Measurements from ENCODE around the gene DGAT2.

Gene DGAT2

GRCh38 chr11:75822541-75822940 lies 54.0 kb downstream of the DGAT2 start:
- TF ChIP-seq, protein P1, sequence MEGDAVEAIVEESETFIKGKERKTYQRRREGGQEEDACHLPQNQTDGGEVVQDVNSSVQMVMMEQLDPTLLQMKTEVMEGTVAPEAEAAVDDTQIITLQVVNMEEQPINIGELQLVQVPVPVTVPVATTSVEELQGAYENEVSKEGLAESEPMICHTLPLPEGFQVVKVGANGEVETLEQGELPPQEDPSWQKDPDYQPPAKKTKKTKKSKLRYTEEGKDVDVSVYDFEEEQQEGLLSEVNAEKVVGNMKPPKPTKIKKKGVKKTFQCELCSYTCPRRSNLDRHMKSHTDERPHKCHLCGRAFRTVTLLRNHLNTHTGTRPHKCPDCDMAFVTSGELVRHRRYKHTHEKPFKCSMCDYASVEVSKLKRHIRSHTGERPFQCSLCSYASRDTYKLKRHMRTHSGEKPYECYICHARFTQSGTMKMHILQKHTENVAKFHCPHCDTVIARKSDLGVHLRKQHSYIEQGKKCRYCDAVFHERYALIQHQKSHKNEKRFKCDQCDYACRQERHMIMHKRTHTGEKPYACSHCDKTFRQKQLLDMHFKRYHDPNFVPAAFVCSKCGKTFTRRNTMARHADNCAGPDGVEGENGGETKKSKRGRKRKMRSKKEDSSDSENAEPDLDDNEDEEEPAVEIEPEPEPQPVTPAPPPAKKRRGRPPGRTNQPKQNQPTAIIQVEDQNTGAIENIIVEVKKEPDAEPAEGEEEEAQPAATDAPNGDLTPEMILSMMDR (IDR thresholded peaks at IDR 0.05; ENCODE audit: poor library complexity, severe bottlenecking), result no peak
- no peak for DNase-seq (ENCODE audit: low spot score)
- Histone ChIP-seq H3K9me3 (ENCODE audit: severe bottlenecking) (no peaks in the 10 kb centered on the region), H3K27ac (ENCODE audit: poor library complexity, severe bottlenecking) (no peak overlapping the region), H3K4me1 (ENCODE audit: insufficient read depth, poor library complexity, severe bottlenecking) (no peaks in the 10 kb centered on the region), H3K4me3 (ENCODE audit: severe bottlenecking) (no peak overlapping the region), H3K27me3 (ENCODE audit: insufficient read depth, poor library complexity, severe bottlenecking) (no peaks in the 10 kb centered on the region), H3K36me3 (ENCODE audit: low read depth) (0 out of 2 replicates have a peak, but pooled peaks cover 4% of the 10 kb centered on the region)
- no peak for ATAC-seq (ENCODE audit: low read depth)

DNA sequence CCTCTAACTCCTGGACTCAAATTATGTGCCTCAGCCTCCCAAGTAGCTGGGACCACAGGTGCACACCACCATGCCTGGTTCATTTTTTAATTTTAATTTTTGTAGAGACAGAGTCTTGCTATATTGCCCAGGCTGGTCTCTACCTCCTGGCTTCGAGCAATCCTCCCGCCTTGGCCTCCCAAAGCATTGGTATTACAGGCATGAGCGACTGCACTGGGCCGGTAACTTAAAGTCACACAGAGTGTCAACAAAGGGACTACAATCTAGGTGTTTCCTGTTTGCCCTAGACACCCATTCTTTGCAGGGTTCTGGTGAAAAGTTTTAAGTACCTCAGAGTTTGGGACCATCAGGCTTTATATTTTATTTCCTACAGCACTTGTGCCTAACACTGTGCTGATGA lies 54.8 kb downstream of the DGAT2 start:
- no peaks in the 10 kb centered on the region for H3K9me3 ChIP-seq (ENCODE audit: severe bottlenecking)
- no peaks in the 10 kb centered on the region for H3K4me1 ChIP-seq (ENCODE audit: insufficient read depth, poor library complexity, severe bottlenecking)
- H3K4me3 ChIP-seq (ENCODE audit: severe bottlenecking), result no peak overlapping the region
- H3K27me3 ChIP-seq (ENCODE audit: insufficient read depth, poor library complexity, severe bottlenecking), result no peaks in the 10 kb centered on the region
- no peak for DNase-seq (ENCODE audit: low spot score)
- TF ChIP-seq, protein P1 (IDR thresholded peaks at IDR 0.05; ENCODE audit: poor library complexity, severe bottlenecking), result no peak
- H3K36me3 ChIP-seq (ENCODE audit: low read depth), result 0 out of 2 replicates have a peak, but pooled peaks cover 4% of the 10 kb centered on the region
- no peak overlapping the region for H3K27ac ChIP-seq (ENCODE audit: poor library complexity, severe bottlenecking)
- ATAC-seq (ENCODE audit: low read depth), result no peak

- Histone ChIP-seq H3K27ac (ENCODE audit: poor library complexity, severe bottlenecking) (no peak overlapping the region), H3K4me3 (ENCODE audit: severe bottlenecking) (no peak overlapping the region), H3K27me3 (ENCODE audit: insufficient read depth, poor library complexity, severe bottlenecking) (no peaks in the 10 kb centered on the region), H3K9me3 (ENCODE audit: severe bottlenecking) (no peaks in the 10 kb centered on the region), H3K4me1 (ENCODE audit: insufficient read depth, poor library complexity, severe bottlenecking) (no peaks in the 10 kb centered on the region), H3K36me3 (ENCODE audit: low read depth) (0 out of 2 replicates have a peak, but pooled peaks cover 4% of the 10 kb centered on the region)
- TF ChIP-seq, protein P1 (IDR thresholded peaks at IDR 0.05; ENCODE audit: poor library complexity, severe bottlenecking), result no peak
- ATAC-seq (ENCODE audit: low read depth) (no peak), DNase-seq (ENCODE audit: low spot score) (no peak)
Measured at GRCh38 chr11:75823946-75824345, 55.4 kb downstream of the DGAT2 start.

- ATAC-seq (ENCODE audit: low read depth) (no peak), DNase-seq (ENCODE audit: low spot score) (no peak)
- no peak overlapping the region for H3K4me3 ChIP-seq (ENCODE audit: severe bottlenecking)
- no peaks in the 10 kb centered on the region for H3K4me1 ChIP-seq (ENCODE audit: insufficient read depth, poor library complexity, severe bottlenecking)
- H3K9me3 ChIP-seq (ENCODE audit: severe bottlenecking), result no peaks in the 10 kb centered on the region
- TF ChIP-seq, protein P1 (IDR thresholded peaks at IDR 0.05; ENCODE audit: poor library complexity, severe bottlenecking), result no peak
- H3K36me3 ChIP-seq (ENCODE audit: low read depth), result peaks cover 9% of the 10 kb centered on the region
- no peak overlapping the region for H3K27ac ChIP-seq (ENCODE audit: poor library complexity, severe bottlenecking)
- H3K27me3 ChIP-seq (ENCODE audit: insufficient read depth, poor library complexity, severe bottlenecking), result no peaks in the 10 kb centered on the region
Measured at GRCh38 chr11:75826461-75827230, 58.1 kb downstream of the DGAT2 start.

GRCh38 chr11:75827562-75827961 lies 59.0 kb downstream of the DGAT2 start:
- TF ChIP-seq, protein P1 (IDR thresholded peaks at IDR 0.05; ENCODE audit: poor library complexity, severe bottlenecking), result no peak
- no peak overlapping the region for H3K4me3 ChIP-seq (ENCODE audit: severe bottlenecking)
- ATAC-seq (ENCODE audit: low read depth), result no peak
- H3K36me3 ChIP-seq (ENCODE audit: low read depth), result peaks cover 9% of the 10 kb centered on the region
- no peaks in the 10 kb centered on the region for H3K27me3 ChIP-seq (ENCODE audit: insufficient read depth, poor library complexity, severe bottlenecking)
- H3K4me1 ChIP-seq (ENCODE audit: insufficient read depth, poor library complexity, severe bottlenecking), result no peaks in the 10 kb centered on the region
- H3K9me3 ChIP-seq (ENCODE audit: severe bottlenecking), result no peaks in the 10 kb centered on the region
- DNase-seq (ENCODE audit: low spot score), result no peak
- no peak overlapping the region for H3K27ac ChIP-seq (ENCODE audit: poor library complexity, severe bottlenecking)
